Epithelial cell of prostate (primary cell): Measurements from ENCODE around the gene FKBP2.

Source experiments
- DNase-seq: peaks from one replicate; pipeline ENCODE4 v3.0.0-alpha.2; 2011; ENCODE audit warnings: low read depth, low spot score
- H3K27ac ChIP-seq: fragments of 450-650 bp; 2 replicates; pipeline ENCODE4 v1.5.1; 2017; ENCODE audit warnings: mild to moderate bottlenecking

Gene FKBP2

DNA sequence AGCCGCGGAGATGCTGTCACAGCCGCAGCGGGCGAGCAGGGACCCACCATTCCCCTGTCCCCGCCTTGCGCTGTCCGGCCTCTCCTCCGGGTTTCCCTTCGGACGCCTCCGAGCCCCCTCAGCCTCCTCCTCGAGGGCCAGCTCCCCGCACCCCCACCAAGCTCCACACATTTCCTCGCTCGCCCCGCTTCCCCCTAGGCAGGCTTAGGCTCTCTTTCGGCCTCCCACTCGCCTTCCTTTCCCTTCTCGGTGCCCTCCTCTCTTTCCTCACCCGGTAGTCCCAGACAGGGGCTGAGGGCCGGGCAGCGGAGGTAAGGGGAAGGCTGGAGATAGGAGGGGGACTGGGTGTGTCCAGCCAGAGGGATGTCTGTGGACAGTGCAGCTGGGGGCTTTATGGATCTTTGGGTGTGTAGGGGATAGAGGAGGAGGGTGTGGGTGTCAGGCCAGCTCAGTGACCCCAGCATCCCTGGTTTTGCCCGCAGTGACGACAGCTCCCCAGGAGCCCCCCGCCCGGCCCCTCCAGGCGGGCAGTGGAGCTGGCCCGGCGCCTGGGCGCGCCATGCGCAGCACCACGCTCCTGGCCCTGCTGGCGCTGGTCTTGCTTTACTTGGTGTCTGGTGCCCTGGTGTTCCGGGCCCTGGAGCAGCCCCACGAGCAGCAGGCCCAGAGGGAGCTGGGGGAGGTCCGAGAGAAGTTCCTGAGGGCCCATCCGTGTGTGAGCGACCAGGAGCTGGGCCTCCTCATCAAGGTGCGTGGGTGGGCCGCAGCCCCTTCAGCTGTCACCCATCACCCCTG lies 51.8 kb downstream of the FKBP2 start:
- no peak overlapping the region for H3K27ac ChIP-seq
- no peak for DNase-seq
